GM18520 (cell line): ENCODE results near the gene NTM.

Experiments used
- ATAC-seq: cut with Tn5 transposase; IDR thresholded peaks from one replicate; pipeline ENCODE4 v1.9.1; 2021; ENCODE audit not compliant: unreplicated experiment

NTM gene

GRCh38 chr11:131809203-131809918 is 438.9 kb downstream of the NTM start:
- ATAC-seq, result no peak

DNA sequence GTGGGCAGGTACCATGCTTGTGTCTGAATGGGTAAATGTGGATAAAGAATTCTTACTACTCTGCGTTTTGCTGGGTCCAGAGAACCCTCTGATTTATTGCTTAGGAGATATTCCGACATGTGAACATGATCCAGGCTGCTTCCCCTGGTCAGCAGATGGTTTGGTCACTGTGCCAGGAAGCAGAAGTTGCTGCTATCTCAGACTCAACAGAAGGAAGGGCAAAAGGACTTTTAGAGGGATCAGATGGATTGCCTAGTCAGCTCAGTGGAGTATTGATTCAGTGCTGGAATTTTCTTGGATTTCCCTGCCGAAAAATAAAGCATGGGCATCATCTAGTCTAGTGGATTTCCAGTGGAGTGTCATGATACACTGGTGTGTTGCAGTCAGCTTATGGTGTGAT is 440.1 kb downstream of the NTM start:
- ATAC-seq, result no peak

GRCh38 chr11:131811383-131811782 is 441.0 kb downstream of the NTM start:
- ATAC-seq, result no peak

DNA sequence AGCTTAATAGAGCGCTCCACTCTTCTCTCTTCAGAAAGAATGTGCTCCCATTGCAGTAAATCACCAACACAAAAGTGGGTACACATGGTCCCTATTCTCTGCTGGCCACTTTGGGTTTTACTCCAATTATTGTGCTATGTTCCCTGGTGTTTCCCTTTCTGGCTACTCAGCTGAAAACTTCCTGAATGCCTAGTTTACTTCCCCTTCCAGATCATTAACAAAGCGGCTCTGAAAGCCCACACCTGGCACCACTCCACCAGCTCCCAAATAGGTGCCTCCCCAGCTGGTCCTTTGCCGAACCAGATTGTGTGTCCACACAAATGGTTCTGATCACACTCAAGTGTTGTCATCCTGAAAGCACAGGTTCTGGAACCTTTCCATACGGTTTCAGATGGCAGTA is 443.7 kb downstream of the NTM start:
- ATAC-seq, result no peak

GRCh38 chr11:131815590-131815989 is 445.2 kb downstream of the NTM start:
- no peak for ATAC-seq

- ATAC-seq, result no peak
Observed at GRCh38 chr11:131816051-131816450, 445.6 kb downstream of the NTM start.

DNA sequence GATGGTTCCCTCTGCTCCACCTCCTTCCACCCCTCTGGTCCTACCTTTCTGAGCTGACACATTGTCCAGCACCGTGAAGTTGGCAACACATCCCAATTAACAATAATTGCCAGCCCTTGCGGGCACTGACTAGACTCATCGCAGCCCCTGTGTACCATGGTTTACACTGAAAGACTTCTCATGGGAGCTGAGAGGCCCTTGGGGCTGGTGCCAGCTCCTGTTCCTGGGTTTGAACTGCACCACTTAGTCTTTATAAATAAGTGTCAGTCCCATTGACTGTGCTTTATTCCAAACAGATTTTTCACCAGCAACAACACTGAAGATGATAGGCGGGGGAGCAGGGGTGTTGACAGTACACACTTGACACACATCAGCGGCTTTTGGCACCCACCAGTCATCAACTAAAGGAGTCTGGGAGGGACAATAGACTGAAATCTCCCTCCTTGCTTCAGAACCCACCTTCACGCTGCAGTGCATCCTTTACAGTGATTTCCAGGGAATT is 447.3 kb downstream of the NTM start:
- ATAC-seq, result no peak

DNA sequence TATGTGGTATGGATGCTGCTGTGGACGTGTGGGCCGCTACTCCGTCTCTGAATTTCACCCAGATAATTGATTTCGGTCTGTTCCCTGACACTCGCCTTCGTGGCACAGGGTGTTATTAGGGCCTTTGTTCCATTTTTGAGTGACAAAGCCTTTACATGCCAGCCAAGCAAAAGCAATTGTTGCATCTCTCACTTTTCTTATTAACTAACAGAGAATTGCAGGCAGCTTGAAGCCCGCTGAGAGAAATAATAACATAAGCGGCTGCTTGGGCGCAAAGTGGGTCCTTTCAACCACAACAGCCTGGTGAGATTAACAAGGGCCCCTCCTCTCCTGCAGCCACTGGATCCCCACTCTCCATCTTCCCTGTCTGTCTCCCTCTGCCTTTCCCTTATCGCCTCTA is 449.4 kb downstream of the NTM start:
- no peak for ATAC-seq

DNA sequence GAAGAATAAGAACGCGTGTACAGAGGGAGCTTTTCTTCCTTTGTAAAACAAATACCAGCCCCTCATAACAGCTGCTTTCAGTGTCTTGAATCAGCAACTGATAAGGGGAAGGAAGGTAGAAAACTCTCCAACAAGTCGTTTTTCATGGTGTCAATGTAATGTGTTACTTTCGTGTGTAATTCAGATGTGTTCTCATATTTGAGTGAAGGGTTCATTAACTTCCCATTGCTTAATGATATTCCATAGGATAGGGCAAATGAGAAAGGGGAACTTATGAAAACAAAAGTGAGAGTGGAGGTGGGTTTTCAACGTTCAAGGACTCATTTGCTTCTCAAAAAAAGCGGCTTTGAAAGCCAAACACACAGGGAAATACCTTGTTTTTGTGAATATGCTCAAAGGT is 452.1 kb downstream of the NTM start:
- ATAC-seq, result no peak

- no peak for ATAC-seq
Observed at GRCh38 chr11:131823772-131824171, 453.4 kb downstream of the NTM start.

DNA sequence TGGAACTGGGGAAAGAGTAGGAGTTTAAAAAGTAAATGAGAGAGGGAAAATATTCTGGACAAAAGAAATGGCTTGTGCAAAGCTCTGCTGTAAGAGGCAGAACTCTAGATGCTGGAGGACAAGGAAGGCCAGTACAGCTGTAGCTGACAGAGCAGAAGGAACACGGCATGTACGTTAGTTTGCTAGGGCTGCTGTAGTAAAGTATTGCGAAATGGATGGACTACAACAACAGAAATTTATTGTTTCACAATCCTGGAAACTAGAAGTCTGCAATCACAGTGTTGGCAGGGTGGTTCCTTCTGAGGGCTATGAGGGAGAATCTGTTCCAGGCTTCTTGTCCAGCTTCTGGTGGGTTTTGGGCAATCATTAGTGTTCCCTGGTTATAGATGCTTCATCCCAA is 454.4 kb downstream of the NTM start:
- no peak for ATAC-seq

GRCh38 chr11:131827430-131827829 is 457.0 kb downstream of the NTM start:
- ATAC-seq, result no peak

- ATAC-seq, result no peak
Observed at GRCh38 chr11:131829725-131830124, 459.3 kb downstream of the NTM start.

DNA sequence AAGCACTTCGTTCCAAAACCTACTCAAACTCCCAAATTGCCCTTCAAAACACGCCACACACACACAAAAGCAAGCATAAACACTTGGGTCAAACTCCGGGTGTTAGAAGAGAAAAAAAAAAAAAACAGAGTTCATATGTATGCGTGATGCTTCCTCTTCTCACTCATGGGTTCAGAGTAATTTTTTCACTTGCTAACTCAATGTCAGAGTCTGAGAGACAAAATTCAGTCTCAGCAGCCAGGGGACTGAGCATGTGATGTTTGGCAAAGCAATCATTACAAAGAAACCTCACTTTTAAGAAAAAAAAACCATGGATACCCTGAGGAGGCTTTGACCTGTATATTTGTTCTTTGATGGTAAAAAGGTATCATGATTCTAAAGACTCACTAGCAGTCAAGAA is 461.7 kb downstream of the NTM start:
- ATAC-seq, result no peak

DNA sequence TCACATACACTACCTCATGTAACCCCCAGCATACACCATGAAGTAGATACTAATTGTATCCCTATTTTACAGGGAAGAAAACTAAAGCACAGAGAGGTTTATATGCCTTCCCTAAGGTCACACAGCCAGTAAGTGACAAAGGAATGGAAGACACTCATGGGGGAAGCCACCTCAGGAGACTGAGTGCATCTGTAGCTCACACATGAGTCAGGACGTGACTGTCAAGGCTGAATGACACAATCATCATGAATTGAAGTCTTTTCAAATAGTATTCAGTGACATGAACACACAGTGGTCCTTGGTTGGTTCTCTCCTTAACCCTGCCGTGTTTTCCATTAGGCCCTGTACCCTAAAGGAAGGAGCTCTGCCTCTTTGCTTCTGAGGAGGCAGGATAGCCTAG is 463.0 kb downstream of the NTM start:
- no peak for ATAC-seq

GRCh38 chr11:131837562-131837961 is 467.1 kb downstream of the NTM start:
- ATAC-seq, result no peak

DNA sequence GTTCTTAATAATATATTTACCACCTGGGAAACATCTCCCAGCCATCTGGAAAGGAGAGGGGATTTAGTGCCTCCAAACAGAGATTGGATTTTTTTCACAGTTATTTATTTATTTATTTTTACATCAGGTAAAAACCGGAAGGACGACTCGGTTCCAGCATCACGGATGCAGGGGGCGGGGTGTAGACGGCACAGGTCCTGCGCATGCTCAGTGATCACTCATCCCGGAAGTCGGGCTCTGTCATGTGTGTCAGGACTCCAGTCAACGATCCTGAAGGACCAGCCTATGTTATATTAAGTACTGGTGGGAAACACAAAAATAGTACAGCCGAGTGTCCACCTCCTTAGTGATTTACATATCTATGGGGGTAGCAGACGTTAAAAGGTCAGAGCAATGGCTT is 467.6 kb downstream of the NTM start:
- ATAC-seq, result no peak

DNA sequence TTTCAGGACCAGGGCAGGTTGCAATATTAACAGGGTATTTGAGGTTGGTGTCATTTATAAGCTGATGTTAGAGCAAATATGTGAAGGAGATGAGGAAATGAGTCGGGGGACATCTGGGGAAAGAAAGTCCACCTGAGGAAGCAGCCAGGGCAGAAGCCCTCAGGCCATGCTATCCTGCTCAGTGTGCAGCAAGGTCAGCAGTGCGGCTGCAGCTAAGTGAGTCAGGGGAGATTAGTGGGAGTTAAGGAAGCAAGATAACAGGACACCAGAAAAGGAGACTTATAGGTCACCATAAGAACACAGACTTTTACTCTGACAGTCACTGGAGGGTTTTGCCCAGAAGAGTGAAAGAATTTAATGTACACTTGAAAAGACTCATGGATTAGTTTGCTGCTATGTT is 468.9 kb downstream of the NTM start:
- no peak for ATAC-seq

DNA sequence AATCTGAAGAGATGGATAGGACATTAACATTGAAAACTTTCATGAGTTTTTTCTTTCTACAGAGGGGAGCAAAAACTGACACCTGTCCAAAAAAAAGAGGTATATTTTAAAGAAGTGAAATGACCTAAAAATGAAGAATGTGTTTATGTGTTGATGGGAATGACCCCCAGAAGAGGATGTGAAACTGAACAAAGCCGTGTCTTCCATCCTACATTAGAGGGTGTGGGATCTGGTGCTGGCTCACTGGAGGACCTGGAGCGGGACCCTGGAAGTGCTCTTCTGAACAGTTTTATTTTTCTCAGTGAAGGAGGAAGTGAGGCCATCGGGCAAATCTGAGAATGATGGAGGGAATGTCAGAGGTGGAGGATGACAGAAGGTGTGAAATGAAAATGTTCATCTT is 470.1 kb downstream of the NTM start:
- no peak for ATAC-seq

DNA sequence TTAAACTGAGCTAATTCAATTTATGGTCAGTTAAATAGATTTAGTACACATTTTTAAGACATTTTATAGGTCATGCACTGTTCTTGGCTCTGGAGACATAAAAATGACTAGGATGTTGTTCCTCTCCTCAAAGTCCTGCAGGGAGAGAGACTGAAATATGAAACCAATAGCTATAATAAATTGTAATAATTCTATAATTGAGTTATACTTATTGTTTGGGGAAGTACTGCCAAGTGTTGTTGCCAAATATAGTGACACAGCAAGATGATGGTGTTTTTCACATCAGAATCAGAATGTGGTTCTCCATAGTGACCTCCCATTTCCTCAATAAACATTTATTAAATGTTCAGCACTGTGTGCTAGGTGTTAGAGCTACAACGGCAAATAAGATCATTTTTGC is 470.6 kb downstream of the NTM start:
- ATAC-seq, result no peak

DNA sequence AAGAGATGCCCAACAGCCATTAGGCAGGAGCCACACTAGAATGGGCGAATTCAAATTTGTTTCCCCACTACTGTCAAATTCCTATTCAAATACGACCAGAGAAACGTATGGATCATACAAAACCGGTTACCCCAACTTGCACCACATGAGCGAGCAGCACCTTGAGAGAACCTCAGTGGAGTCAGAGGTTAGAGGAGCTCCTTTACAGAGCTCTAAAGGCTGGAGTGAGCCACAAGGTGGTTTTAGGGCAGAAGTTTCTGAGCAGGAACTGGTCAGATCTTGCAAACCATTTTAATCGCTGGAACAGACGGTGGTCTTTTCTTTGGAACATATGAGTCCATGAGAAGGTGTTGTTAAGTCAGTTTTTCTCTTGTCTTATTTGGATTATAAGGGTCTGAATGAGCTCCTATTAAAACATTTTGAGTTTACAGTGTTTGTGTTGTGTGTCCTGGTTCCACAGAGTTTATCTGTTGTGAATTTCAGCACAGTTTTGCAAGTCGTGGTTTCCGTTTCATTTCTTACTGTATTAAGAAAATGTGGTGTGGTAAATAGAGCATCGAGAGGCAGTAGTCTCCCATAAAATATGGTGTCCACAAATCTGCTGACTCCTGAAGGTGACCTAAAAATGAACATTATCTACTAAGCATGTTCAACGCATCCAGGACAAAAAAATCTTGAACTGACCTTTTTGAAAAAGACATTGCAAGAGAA is 471.7 kb downstream of the NTM start:
- no peak for ATAC-seq

DNA sequence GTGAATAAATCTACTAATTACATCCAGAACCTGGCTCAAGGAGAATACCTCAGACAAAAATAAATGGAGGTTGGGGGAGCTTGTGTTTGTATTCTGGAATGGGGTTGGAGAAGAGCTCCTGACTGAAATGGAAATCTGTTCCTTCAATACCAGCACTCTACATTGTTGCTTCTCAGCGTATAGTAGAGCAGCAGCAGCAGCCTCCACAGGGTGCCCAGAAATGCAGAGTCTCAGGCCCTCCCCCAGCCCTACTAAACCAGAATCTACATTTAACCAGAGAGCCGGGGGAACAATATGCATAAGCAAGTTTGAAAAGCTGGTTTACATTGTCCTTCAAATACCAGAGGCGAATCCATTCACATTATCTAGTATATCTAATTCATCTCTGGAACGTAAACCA is 474.8 kb downstream of the NTM start:
- no peak for ATAC-seq

GRCh38 chr11:131849485-131849884 is 479.1 kb downstream of the NTM start:
- no peak for ATAC-seq
